HepG2 (cell line): ENCODE results near the gene PGPEP1. TPM values are rescaled to one million over a fixed set of nuclear protein-coding genes. Genes with fewer than 3 reads are reported as not detected.

Experiments used
- ATF7-NPFF ChIP-seq: sonication (generic); formaldehyde crosslinking; IDR thresholded peaks from 2 replicates; pipeline ENCODE4 v1.8.1; 2023; ENCODE audit warnings: mild to moderate bottlenecking, low read depth, missing genetic modification reagents, moderate library complexity
- BCL6 ChIP-seq: IDR thresholded peaks from 2 replicates; pipeline ENCODE4 v1.6.1; 2016; ENCODE audit warnings: missing genetic modification reagents, missing compliant biosample characterization
- CREB1 ChIP-seq, 2 experiments: fragments of 450-650 bp in 1 of 2; IDR thresholded peaks; 2 replicates each; pipeline ENCODE4 v1.6.1; 2016 to 2017; ENCODE audit warnings: control low read depth in 1 of 2, mild to moderate bottlenecking in 1 of 2, missing compliant biosample characterization in 1 of 2, missing genetic modification characterization in 1 of 2
- FLYWCH1 ChIP-seq: sonication (generic); formaldehyde crosslinking; IDR thresholded peaks from 2 replicates; pipeline ENCODE4 v1.8.1; 2023; ENCODE audit warnings: mild to moderate bottlenecking, missing genetic modification reagents
- FOSL1 ChIP-seq: sonication (generic); formaldehyde crosslinking; IDR thresholded peaks from 2 replicates; pipeline ENCODE4 v1.9.0; 2021; ENCODE audit warnings: missing genetic modification reagents, borderline replicate concordance
- FOXA3 ChIP-seq: IDR thresholded peaks from 2 replicates; pipeline ENCODE4 v1.6.1; 2016; ENCODE audit warnings: missing genetic modification reagents, missing compliant biosample characterization
- GABPB1 ChIP-seq: IDR thresholded peaks from 2 replicates; pipeline ENCODE4 v1.6.1; 2016; ENCODE audit warnings: mild to moderate bottlenecking, missing genetic modification reagents, moderate library complexity, missing compliant biosample characterization
- HNRNPL ChIP-seq: fragments of 200-400 bp; formaldehyde crosslinking; IDR thresholded peaks from 2 replicates; pipeline ENCODE4 v1.6.1; 2017; ENCODE audit warnings: mild to moderate bottlenecking, low read depth, low read length
- MXD4 ChIP-seq: IDR thresholded peaks from 2 replicates; pipeline ENCODE4 v1.6.1; 2016; ENCODE audit warnings: mild to moderate bottlenecking, missing biosample characterization, missing genetic modification reagents
- RFX5 ChIP-seq: IDR thresholded peaks from 2 replicates; pipeline ENCODE4 v1.6.1; 2011; ENCODE audit warnings: low read depth, low read length, improper control_type of control experiment
- TCF7 ChIP-seq: sonication (generic); IDR thresholded peaks from 2 replicates; pipeline ENCODE4 v1.6.1; 2016; ENCODE audit warnings: antibody characterized with exemption, low read depth
- ZNF10 ChIP-seq: sonication (generic); formaldehyde crosslinking; IDR thresholded peaks from 2 replicates; pipeline ENCODE4 v1.4.0; 2020; ENCODE audit warnings: mild to moderate bottlenecking, low read depth, missing genetic modification reagents, borderline replicate concordance
- ZNF101 ChIP-seq: sonication (generic); formaldehyde crosslinking; IDR thresholded peaks from 2 replicates; pipeline ENCODE4 v1.4.0; 2020; ENCODE audit warnings: mild to moderate bottlenecking, low read depth, missing genetic modification reagents, borderline replicate concordance
- ZNF383 ChIP-seq: sonication (generic); formaldehyde crosslinking; IDR thresholded peaks from 2 replicates; pipeline ENCODE4 v1.4.0; 2020; ENCODE audit warnings: missing genetic modification reagents, mild to moderate bottlenecking, borderline replicate concordance
- ZNF598 ChIP-seq: sonication (generic); formaldehyde crosslinking; IDR thresholded peaks from 2 replicates; pipeline ENCODE4 v1.5.1; 2020; ENCODE audit warnings: mild to moderate bottlenecking, missing genetic modification reagents, borderline replicate concordance
- ZNF629 ChIP-seq: sonication (generic); formaldehyde crosslinking; conservative IDR thresholded peaks from 2 replicates; pipeline ENCODE4 v1.5.0; 2020; ENCODE audit warnings: missing genetic modification reagents
- ZNF83 ChIP-seq: sonication (generic); formaldehyde crosslinking; IDR thresholded peaks from 2 replicates; pipeline ENCODE4 v1.4.0; 2020; ENCODE audit warnings: missing genetic modification reagents, mild to moderate bottlenecking, borderline replicate concordance
- ZSCAN20 ChIP-seq: sonication (generic); formaldehyde crosslinking; IDR thresholded peaks from 2 replicates; pipeline ENCODE4 v1.4.0; 2020; ENCODE audit warnings: missing genetic modification reagents, mild to moderate bottlenecking, borderline replicate concordance
- polyA plus RNA-seq, 8 experiments: library from polyadenylated mRNA; depleted of rRNA in 3 of 8; stranded (reverse) in 7 of 8; unstranded in 1 of 8; fragments of >200 nt; fragmentation: Illumina TruSeq in 4 of 8; extraction: Trizol in 4 of 8; gene quantifications; 2 replicates each; pipeline versions ENCODE4 v1.2.1 to v1.2.3, GENCODE V29; 2011 to 2016; ENCODE audit warnings: low read depth in 4 of 8, missing spikeins in 1 of 8, mixed read lengths in 1 of 8; ENCODE audit not compliant: insufficient read depth in 1 of 8
- total RNA-seq, 5 experiments: library from RNA; depleted of rRNA; stranded (reverse); fragments of >200 nt; fragmentation: Illumina TruSeq; extraction: Trizol; gene quantifications; 2 replicates each; pipeline ENCODE4 v1.2.3, GENCODE V29; 2016; ENCODE audit warnings: low read depth in 1 of 5
- TF ChIP-seq, protein P1 (sequence below): sonication (generic); formaldehyde crosslinking; IDR thresholded peaks from 2 replicates; pipeline ENCODE4 v1.4.0; 2020; ENCODE audit warnings: missing genetic modification reagents
- TF ChIP-seq, protein P2 (sequence below): sonication (generic); formaldehyde crosslinking; IDR thresholded peaks from 2 replicates; pipeline ENCODE4 v1.5.0; 2020; ENCODE audit warnings: missing genetic modification reagents
- TF ChIP-seq, protein P3 (sequence below): IDR thresholded peaks from 2 replicates; pipeline ENCODE4 v1.6.1; 2012; ENCODE audit warnings: inconsistent platforms
- TF ChIP-seq, protein P4 (sequence below): sonication (generic); formaldehyde crosslinking; IDR thresholded peaks from 2 replicates; pipeline ENCODE4 v1.8.1; 2022; ENCODE audit warnings: low read depth, mild to moderate bottlenecking, missing genetic modification reagents

PGPEP1 gene
- total and polyA plus RNA-seq, 2 of the 13 experiments (the other 11 are each of a cell fraction or from before 2014, with no cell fraction given) = 53.1 to 56.6 TPM

DNA sequence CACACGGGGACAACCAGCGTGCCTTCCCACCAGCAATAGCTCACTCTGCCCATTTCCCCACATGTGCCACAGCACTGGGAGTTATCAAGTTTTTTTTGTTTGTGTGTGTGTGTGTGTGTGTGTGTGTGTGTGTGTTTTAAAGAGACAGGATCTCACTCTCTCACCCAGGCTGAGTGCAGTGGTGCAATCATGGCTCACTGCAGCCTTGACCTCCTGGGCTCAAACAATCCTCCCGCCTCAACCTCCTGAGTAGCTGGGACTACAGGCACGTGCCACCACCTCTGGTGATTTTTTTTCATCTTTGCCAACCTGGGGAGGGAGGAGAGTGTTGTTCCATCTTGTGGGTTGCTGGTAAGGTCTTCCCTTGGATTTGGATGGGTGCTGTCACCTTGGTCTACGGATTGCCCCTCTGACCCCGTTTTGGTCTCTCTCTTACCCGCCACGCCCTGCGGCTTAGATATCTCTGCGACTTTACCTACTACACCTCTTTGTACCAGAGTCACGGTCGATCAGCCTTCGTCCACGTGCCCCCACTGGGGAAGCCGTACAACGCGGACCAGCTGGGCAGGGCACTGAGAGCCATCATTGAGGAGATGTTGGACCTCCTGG lies 22.6 kb downstream of the PGPEP1 start (continued):
- TF ChIP-seq, protein P1, sequence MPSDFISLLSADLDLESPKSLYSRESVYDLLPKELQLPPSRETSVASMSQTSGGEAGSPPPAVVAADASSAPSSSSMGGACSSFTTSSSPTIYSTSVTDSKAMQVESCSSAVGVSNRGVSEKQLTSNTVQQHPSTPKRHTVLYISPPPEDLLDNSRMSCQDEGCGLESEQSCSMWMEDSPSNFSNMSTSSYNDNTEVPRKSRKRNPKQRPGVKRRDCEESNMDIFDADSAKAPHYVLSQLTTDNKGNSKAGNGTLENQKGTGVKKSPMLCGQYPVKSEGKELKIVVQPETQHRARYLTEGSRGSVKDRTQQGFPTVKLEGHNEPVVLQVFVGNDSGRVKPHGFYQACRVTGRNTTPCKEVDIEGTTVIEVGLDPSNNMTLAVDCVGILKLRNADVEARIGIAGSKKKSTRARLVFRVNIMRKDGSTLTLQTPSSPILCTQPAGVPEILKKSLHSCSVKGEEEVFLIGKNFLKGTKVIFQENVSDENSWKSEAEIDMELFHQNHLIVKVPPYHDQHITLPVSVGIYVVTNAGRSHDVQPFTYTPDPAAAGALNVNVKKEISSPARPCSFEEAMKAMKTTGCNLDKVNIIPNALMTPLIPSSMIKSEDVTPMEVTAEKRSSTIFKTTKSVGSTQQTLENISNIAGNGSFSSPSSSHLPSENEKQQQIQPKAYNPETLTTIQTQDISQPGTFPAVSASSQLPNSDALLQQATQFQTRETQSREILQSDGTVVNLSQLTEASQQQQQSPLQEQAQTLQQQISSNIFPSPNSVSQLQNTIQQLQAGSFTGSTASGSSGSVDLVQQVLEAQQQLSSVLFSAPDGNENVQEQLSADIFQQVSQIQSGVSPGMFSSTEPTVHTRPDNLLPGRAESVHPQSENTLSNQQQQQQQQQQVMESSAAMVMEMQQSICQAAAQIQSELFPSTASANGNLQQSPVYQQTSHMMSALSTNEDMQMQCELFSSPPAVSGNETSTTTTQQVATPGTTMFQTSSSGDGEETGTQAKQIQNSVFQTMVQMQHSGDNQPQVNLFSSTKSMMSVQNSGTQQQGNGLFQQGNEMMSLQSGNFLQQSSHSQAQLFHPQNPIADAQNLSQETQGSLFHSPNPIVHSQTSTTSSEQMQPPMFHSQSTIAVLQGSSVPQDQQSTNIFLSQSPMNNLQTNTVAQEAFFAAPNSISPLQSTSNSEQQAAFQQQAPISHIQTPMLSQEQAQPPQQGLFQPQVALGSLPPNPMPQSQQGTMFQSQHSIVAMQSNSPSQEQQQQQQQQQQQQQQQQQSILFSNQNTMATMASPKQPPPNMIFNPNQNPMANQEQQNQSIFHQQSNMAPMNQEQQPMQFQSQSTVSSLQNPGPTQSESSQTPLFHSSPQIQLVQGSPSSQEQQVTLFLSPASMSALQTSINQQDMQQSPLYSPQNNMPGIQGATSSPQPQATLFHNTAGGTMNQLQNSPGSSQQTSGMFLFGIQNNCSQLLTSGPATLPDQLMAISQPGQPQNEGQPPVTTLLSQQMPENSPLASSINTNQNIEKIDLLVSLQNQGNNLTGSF (CRISPR knock-in tag) = no peak
- TF ChIP-seq BCL6 (CRISPR knock-in tag) (0 out of 2 replicates have a peak, but pooled peaks have one; percentile 15), MXD4 (no peak), ATF7-NPFF (CRISPR knock-in tag) (0 out of 2 replicates have a peak, but pooled peaks have one; percentile 15), RFX5 (no peak), FOXA3 (peak; percentile 45), HNRNPL (no peak), ZNF629 (CRISPR knock-in tag) (0 out of 2 replicates have a peak, but pooled peaks have one; percentile 17), ZNF83 (CRISPR knock-in tag) (no peak), ZNF598 (CRISPR knock-in tag) (peak; percentile 7; the same call in 1 of the 2 replicates), ZNF101 (CRISPR knock-in tag) (no peak), ZSCAN20 (CRISPR knock-in tag) (no peak), FOSL1 (no peak), ZNF383 (no peak), FLYWCH1 (CRISPR knock-in tag) (no peak), ZNF10 (CRISPR knock-in tag) (no peak), TCF7 (no peak), GABPB1 (CRISPR knock-in tag) (peak; percentile 39), CREB1 (IDR thresholded peaks at IDR 0.05) (no peak), CREB1 (CRISPR knock-in tag; IDR thresholded peaks at IDR 0.05) (no peak)
- TF ChIP-seq, protein P2, sequence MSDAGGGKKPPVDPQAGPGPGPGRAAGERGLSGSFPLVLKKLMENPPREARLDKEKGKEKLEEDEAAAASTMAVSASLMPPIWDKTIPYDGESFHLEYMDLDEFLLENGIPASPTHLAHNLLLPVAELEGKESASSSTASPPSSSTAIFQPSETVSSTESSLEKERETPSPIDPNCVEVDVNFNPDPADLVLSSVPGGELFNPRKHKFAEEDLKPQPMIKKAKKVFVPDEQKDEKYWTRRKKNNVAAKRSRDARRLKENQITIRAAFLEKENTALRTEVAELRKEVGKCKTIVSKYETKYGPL (CRISPR knock-in tag) = no peak
- TF ChIP-seq, protein P3, sequence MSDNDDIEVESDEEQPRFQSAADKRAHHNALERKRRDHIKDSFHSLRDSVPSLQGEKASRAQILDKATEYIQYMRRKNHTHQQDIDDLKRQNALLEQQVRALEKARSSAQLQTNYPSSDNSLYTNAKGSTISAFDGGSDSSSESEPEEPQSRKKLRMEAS = peak; percentile 63; the same call in 1 of the 2 replicates
- TF ChIP-seq, protein P4, sequence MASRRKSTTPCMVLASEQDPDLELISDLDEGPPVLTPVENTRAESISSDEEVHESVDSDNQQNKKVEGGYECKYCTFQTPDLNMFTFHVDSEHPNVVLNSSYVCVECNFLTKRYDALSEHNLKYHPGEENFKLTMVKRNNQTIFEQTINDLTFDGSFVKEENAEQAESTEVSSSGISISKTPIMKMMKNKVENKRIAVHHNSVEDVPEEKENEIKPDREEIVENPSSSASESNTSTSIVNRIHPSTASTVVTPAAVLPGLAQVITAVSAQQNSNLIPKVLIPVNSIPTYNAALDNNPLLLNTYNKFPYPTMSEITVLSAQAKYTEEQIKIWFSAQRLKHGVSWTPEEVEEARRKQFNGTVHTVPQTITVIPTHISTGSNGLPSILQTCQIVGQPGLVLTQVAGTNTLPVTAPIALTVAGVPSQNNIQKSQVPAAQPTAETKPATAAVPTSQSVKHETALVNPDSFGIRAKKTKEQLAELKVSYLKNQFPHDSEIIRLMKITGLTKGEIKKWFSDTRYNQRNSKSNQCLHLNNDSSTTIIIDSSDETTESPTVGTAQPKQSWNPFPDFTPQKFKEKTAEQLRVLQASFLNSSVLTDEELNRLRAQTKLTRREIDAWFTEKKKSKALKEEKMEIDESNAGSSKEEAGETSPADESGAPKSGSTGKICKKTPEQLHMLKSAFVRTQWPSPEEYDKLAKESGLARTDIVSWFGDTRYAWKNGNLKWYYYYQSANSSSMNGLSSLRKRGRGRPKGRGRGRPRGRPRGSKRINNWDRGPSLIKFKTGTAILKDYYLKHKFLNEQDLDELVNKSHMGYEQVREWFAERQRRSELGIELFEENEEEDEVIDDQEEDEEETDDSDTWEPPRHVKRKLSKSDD = no peak
